ENCODE data around the gene ANGEL2.

The ANGEL2 gene

DNA sequence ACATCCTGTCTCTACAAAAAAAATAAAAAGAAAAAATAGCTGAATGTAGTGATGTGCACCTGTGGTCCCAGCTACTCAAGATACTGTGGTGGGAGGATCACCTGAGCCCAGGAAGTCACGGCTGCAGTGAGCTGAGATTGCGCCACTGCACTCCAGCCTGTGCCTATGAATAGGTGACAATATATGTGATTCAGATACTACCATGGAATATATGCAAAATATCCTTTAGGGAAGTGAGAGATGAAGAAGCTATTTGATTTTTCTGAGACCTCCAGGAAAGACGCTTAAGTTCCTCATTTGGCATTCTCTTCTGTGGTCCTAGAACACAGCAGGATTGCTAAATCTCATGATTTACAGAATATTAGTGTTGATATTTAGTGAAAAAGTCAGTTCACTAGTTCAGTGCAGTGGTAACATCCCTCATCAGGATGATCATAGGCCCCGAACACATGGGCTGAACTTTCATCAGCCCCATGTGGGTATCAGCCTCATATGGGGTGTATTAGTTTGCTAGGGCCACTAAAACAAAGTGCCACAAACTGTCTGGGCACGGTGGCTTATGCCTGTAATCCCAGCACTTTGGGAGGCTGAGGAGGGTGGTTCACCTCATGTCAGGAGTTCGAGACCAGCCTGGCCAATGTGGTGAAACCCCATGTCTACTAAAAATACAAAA lies 71.3 kb downstream of the ANGEL2 start:
- Histone ChIP-seq H3K27me3 (ENCODE audit: control insufficient read depth in 1 of 2, insufficient read depth in 2 of 2, low read length in 2 of 2) (peaks cover 0 to 2% of the 10 kb centered on the region in 2 donors), H3K27ac (ENCODE audit: low read depth, low read length) (no peak overlapping the region), H3K4me1 (ENCODE audit: control insufficient read depth in 1 of 2, insufficient read depth in 2 of 2, low read length in 2 of 2) (no peaks in the 10 kb centered on the region), H3K9me3 (ENCODE audit: control insufficient read depth in 1 of 2, low read length in 2 of 2) (no peaks in the 10 kb centered on the region), H3K4me3 (ENCODE audit: low read depth in 1 of 2, low read length in 2 of 2) (no peak overlapping the region), H3K9ac (ENCODE audit: low read depth in 1 of 2, low read length in 2 of 2) (no peak overlapping the region), H3K36me3 (ENCODE audit: control insufficient read depth in 1 of 2, insufficient read depth in 2 of 2, low read length in 2 of 2) (no peaks in the 10 kb centered on the region)

DNA sequence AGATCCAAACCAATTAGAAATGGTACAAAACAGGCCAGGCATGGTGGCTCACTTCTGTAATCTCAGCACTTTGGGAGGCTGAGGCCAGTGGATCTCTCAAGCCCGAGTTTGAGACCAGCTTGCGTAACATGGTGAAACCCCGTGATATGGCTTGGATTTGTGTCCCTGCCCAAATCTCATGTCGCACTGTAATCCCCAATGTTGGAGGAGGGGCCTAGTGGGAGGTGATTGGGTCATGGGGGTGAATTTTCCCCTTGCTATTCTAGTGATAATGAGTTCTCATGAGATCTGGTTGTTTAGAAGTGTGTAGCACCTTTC lies 72.3 kb downstream of the ANGEL2 start:
- no peaks in the 10 kb centered on the region for H3K4me1 ChIP-seq (ENCODE audit: control insufficient read depth in 1 of 2, insufficient read depth in 2 of 2, low read length in 2 of 2)
- H3K9ac ChIP-seq (ENCODE audit: low read depth in 1 of 2, low read length in 2 of 2) = no peak overlapping the region
- no peak overlapping the region for H3K27ac ChIP-seq (ENCODE audit: low read depth, low read length)
- no peaks in the 10 kb centered on the region for H3K36me3 ChIP-seq (ENCODE audit: control insufficient read depth in 1 of 2, insufficient read depth in 2 of 2, low read length in 2 of 2)
- no peak overlapping the region for H3K4me3 ChIP-seq (ENCODE audit: low read depth in 1 of 2, low read length in 2 of 2)
- H3K27me3 ChIP-seq (ENCODE audit: control insufficient read depth in 1 of 2, insufficient read depth in 2 of 2, low read length in 2 of 2) = no peaks in the 10 kb centered on the region
- no peaks in the 10 kb centered on the region for H3K9me3 ChIP-seq (ENCODE audit: control insufficient read depth in 1 of 2, low read length in 2 of 2)

DNA sequence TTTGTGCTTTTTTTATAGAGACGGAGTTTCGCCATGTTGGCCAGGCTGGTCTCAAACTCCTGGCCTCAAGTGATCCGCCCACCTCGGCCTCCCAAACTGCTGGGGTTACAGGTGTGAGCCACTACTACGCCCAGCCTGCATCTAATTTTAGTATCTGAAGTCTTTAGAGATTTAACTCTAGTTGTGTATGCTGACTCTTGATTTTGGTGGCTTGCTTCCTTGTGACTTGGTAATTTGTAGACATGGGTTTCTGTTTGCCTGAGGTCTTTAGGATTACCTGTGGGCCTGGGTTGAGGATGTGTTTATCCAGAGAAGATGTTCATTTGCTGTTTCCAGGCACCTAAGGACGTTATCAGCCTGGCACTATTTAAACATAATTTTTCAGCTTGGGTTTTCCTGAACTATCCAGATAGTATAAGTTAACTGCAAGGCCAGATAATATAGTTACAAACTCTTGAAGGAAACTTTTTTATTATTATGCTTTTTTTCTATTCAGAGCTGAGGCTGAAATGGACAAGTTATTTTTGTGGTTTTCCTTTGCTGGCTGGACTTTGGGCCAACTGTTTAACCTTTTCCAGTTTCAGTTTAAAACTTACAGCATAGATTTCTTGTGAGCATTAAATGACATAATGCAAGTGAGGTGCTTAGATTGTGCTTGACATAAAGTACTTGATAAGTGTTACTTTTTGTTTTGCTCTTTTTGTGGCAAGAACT lies 72.8 kb downstream of the ANGEL2 start:
- Histone ChIP-seq H3K27me3 (ENCODE audit: control insufficient read depth in 1 of 2, insufficient read depth in 2 of 2, low read length in 2 of 2) (no peaks in the 10 kb centered on the region), H3K9me3 (ENCODE audit: control insufficient read depth in 1 of 2, low read length in 2 of 2) (no peaks in the 10 kb centered on the region), H3K4me1 (ENCODE audit: control insufficient read depth in 1 of 2, insufficient read depth in 2 of 2, low read length in 2 of 2) (no peaks in the 10 kb centered on the region), H3K4me3 (ENCODE audit: low read depth in 1 of 2, low read length in 2 of 2) (no peak overlapping the region), H3K9ac (ENCODE audit: low read depth in 1 of 2, low read length in 2 of 2) (no peak overlapping the region), H3K27ac (ENCODE audit: low read depth, low read length) (no peak overlapping the region), H3K36me3 (ENCODE audit: control insufficient read depth in 1 of 2, insufficient read depth in 2 of 2, low read length in 2 of 2) (no peaks in the 10 kb centered on the region)
